ENCODE data around the gene CMIP. TPM values are rescaled to one million over a fixed set of nuclear protein-coding genes. Genes with fewer than 3 reads are reported as not detected.
A peak's percentile ranks its signal among the peaks of the same experiment; 100 is the strongest.

CMIP gene
- total RNA-seq (ENCODE audit: unreplicated experiment), result 163 TPM
- long read RNA-seq, partial matches to known transcripts, result 0 of 2 reads
- long read RNA-seq, other reads (novel, unspliced or antisense), result 2 of 2 reads

GRCh38 chr16:81444448-81445121, at the start of gene CMIP:
Gene CMIP, plus strand, starts transcription at chr16:81444808.
- peaks cover 35% of the 10 kb centered on the region for H3K4me1 Mint-ChIP-seq (ENCODE audit: low read depth, unreplicated experiment)
- H3K27me3 Mint-ChIP-seq (ENCODE audit: unreplicated experiment), result peaks cover 23% of the 10 kb centered on the region
- no peaks in the 10 kb centered on the region for H3K36me3 Mint-ChIP-seq (ENCODE audit: unreplicated experiment)
- peaks cover 13% of the 10 kb centered on the region for H3K9me3 Mint-ChIP-seq (ENCODE audit: unreplicated experiment)
- H3K4me3 Mint-ChIP-seq (ENCODE audit: unreplicated experiment), result peak within 1 kb of the TSS; percentile 98
- peak within 1 kb of the TSS; percentile 98 for H3K27ac Mint-ChIP-seq (ENCODE audit: unreplicated experiment)
- TF ChIP-seq CTCF (IDR thresholded peaks at IDR 0.05; ENCODE audit: partially characterized antibody, unreplicated experiment), result no peak
- peak; percentile 92 for DNase-seq

- peaks cover 2% of the 10 kb centered on the region for H3K27me3 Mint-ChIP-seq (ENCODE audit: unreplicated experiment)
- DNase-seq, result no peak
- H3K9me3 Mint-ChIP-seq (ENCODE audit: unreplicated experiment), result no peaks in the 10 kb centered on the region
- H3K4me3 Mint-ChIP-seq (ENCODE audit: unreplicated experiment), result no peak overlapping the region
- no peaks in the 10 kb centered on the region for H3K4me1 Mint-ChIP-seq (ENCODE audit: low read depth, unreplicated experiment)
- H3K36me3 Mint-ChIP-seq (ENCODE audit: unreplicated experiment), result peaks cover 4% of the 10 kb centered on the region
- TF ChIP-seq CTCF (IDR thresholded peaks at IDR 0.05; ENCODE audit: partially characterized antibody, unreplicated experiment), result no peak
- H3K27ac Mint-ChIP-seq (ENCODE audit: unreplicated experiment), result no peak overlapping the region
Observed at GRCh38 chr16:81394966-81395655, 49.5 kb upstream of the CMIP start.

GRCh38 chr16:81397058-81397878, 47.3 kb upstream of the CMIP start:
- no peaks in the 10 kb centered on the region for H3K9me3 Mint-ChIP-seq (ENCODE audit: unreplicated experiment)
- no peak for DNase-seq
- peaks cover 4% of the 10 kb centered on the region for H3K4me1 Mint-ChIP-seq (ENCODE audit: low read depth, unreplicated experiment)
- H3K4me3 Mint-ChIP-seq (ENCODE audit: unreplicated experiment), result no peak overlapping the region
- no peaks in the 10 kb centered on the region for H3K27me3 Mint-ChIP-seq (ENCODE audit: unreplicated experiment)
- H3K36me3 Mint-ChIP-seq (ENCODE audit: unreplicated experiment), result peaks cover 4% of the 10 kb centered on the region
- no peak overlapping the region for H3K27ac Mint-ChIP-seq (ENCODE audit: unreplicated experiment)
- TF ChIP-seq CTCF (IDR thresholded peaks at IDR 0.05; ENCODE audit: partially characterized antibody, unreplicated experiment), result no peak

- Mint-ChIP-seq H3K4me3 (ENCODE audit: unreplicated experiment) (no peak overlapping the region), H3K36me3 (ENCODE audit: unreplicated experiment) (peaks cover 4% of the 10 kb centered on the region), H3K4me1 (ENCODE audit: low read depth, unreplicated experiment) (peaks cover 4% of the 10 kb centered on the region), H3K9me3 (ENCODE audit: unreplicated experiment) (no peaks in the 10 kb centered on the region), H3K27ac (ENCODE audit: unreplicated experiment) (no peak overlapping the region), H3K27me3 (ENCODE audit: unreplicated experiment) (no peaks in the 10 kb centered on the region)
- no peak for TF ChIP-seq CTCF (IDR thresholded peaks at IDR 0.05; ENCODE audit: partially characterized antibody, unreplicated experiment)
- no peak for DNase-seq
Observed at GRCh38 chr16:81397879-81398520, 46.6 kb upstream of the CMIP start.

Data from glutamatergic neuron (in vitro differentiated cells).